Activated CD4-positive, alpha-beta T cell treated with anti-CD3 and anti-CD28 coated beads, Interleukin-2, amount 50 U/mL, for 16 hours (primary cell): ENCODE results near the gene OLFML2A.
"Not testable (repeated sequence)": the region's sequence is repeated elsewhere in the genome, so short reads cannot be mapped to it uniquely, and the experiment has no call there.

Experiments used
- DNase-seq: peaks from one replicate; pipeline ENCODE4 v3.0.0-alpha.2; 2020

OLFML2A gene

DNA sequence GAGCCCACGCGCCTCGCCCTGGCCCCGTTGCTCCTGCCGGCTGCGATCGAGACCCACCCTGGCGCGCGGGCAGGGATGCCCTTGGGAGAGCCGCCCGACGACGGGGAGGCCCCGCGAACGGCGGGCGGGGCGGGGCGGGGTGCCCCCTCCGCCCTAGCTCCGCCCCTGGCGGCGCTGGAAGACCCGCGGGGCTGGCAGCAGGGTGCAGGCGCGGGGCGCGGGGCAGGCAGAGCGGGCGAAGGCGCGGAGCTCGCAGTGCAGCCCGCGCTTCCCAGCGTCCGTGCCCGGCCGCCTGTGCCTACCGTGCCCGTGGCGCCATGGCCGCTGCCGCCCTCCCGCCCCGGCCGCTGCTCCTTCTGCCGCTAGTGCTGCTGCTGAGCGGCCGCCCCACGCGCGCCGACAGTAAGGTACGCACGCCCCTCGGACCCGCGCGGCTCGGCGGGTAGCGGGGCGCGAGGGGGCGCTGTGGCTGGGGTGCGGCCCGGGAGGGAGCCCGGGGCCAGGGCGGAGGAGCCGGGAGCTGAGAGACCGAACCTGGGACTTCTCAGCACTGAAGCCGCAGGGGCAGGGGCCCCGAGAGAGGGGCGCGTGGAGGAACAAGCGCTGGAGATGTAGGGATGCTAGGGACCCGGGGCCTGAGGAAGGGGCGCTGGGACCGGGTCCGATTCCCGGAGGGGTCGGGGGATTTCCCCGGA is at the start of gene OLFML2A:
OLFML2A (plus strand) TSS at position 180 of the 695 bp plus-strand sequence; CDS start at position 318, 138 bp downstream.
- DNase-seq = peak; percentile 14

DNA sequence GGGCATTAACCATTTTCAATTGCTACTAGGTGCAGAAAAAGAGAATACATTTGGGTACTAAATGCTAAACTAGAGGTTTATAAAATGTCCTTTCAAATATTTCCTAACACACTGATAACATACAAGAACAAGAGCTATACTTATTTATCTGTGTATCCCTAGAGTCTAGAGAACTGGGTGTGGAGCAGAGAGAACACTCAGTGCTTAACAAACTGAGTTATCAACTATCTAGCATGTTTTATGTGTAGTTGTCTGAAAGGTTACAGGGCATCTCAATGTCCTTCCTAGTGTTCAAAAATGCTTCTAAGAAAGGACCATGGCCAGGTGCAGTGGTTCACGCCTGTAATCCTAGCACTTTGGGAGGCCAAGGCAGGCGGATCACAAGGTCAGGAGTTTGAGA is 46.2 kb upstream of the OLFML2A start:
- no peak for DNase-seq

DNA sequence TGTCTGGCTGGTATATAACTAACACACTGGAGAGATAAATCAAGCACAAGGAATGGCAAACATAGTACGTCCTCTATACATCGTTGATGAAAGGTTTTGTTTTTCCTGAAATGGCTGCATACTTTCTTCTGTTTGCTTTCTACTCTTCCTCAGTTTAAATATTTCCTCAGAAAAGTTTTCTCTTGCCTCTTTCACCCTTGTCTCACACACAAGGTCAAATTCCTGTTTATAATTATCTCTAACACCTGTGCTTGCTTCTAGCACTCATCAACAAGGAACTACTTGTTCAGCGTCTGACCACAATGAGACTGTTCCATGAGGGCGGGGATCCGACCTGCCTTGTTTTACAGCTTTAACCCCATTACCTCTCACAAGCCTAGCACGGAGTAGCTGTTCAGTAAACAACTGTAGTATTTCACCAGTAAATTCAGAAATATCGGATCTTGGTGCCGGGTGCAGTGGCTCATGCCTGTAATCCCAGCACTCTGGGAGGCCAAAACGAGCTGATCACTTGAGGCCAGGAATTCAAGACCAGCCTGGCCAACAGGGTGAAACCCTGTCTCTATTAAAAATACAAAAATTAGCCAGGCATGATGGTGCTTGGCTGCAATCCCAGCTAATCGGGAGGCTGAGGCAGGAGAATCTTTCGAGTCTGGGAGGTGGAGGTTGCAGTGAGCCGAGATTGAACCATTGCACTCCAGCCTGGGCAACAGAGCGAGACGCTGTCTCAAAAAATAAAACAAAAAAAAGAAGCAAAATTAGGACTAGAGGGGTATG is 42.8 kb upstream of the OLFML2A start:
- no peak for DNase-seq

DNA sequence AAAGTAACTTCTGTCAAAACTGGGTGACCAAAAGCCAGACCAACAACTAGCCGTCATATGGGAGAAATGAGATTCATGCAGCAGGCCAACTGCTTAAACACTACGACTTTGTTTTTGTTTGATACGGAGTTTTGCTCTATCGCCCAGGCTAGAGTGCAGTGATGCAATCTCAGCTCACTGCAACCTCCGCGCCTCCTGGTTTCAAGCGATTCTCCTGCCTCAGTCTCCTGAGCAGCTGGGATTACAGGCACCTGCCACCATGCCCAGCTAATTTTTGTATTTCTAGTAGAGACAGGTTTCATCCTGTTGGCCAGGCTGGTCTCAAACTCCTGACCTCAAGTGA is 42.2 kb upstream of the OLFML2A start:
- DNase-seq = not testable (repeated sequence)

DNA sequence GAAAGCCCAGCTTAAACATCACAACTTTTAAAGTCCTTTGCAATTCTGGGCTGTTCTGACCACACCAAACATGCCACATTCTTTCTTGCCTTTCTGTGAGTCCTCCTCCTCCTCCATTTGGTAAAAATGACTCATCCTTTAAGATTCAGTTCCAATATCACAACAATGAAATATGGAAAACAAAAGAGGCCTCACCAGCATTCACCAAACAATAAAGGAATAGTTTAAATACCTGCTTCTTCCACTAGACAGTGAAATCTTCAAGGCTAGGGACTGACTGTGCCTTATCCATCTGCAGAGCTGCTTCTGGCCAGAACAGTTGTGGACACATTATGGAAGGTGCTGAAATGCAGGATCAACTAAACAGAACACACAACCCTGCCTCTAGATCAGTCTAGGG is 41.8 kb upstream of the OLFML2A start:
- peak; percentile 46 for DNase-seq

DNA sequence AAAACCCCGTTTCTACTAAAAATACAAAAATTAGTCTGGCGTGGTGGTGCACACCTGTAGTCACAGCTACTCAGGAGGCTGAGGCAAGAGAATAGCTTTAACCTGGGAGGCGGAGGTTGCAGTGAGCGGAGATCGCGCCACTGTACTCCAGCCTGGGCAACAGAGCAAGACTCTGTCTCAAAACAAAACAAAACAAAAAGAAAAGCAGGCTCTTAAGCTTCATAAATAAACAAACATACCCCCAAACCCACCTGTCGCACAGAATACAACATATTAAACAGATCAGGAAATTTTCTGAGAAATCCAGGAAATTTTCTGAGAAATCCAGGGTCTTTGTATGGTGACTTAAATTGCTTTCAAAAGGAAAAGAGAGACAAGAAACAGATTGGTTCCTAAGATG is 38.9 kb upstream of the OLFML2A start:
- not testable (repeated sequence) for DNase-seq

DNA sequence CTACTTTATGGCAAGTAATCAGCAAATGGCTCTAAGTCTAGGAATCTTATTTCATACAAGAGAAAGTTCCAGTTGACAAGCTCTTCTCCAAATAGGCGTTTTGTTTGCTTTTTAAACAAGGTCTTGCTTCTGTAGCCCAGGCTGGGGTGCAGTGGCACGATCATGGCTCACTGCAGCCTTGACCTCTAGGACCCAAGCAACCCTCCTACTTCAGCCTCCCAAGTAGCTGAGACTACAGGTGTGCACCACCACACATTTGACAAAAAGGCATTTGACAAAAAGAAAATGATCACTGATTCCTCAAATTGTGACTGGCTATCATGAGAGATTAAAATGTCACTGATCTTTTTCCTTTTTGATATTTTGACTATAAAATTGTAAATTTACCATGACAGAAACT is 37.6 kb upstream of the OLFML2A start:
- no peak for DNase-seq

DNA sequence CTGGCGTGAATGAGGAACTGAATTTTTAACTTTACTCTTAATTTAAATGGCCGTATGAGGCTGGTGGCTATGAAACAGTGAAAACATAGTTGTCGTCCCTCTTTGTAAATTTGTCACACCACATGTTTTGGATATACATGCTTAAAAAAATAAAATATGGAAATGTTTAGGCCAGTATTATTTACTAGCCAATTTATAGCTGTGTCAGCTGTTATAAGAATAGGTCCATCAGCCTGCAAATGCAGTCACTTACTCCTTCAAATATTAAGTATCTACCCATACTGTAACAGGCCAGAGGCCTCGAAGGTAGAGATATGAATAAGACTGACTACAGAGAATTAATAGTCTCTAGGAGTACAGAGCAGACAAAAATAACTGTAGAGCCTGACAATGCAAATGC is 35.8 kb upstream of the OLFML2A start:
- DNase-seq = no peak

DNA sequence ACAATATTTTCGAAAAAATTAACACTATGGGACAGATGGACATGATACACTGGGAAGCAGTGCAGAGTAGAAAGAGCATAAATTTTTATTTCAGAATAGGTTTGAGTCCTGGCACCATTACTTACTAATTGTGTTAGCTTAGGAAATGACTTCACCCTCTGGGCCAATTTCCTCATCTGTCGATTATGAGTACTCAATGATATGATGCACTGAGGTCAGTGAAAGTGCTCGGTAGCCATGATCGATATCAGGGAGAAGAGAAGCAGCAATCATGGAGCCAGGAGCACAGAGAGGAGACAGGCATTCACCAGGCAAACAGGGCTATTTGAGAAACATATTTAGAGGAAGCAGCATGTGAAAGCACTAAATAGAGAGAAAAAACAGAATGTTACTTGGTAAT is 35.3 kb upstream of the OLFML2A start:
- DNase-seq = no peak

DNA sequence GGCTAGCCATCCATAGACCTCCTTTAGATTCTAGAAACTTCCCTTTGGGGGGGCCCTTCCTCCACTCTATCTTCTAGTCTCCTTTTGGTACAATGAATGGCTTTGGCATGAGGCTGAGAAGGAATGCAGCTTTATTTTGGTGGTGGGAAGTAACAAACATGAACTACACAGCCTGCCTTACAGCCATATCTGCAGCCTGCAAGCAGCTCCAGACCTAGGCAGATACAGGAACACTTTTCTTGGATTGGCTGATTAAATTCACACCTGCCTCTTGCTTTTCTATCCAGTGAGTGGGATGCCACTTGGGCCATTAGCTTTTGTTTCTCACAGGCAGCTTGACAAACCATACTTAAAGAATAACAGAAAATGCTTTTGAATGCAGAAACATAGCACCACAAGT is 34.0 kb upstream of the OLFML2A start:
- DNase-seq = no peak

DNA sequence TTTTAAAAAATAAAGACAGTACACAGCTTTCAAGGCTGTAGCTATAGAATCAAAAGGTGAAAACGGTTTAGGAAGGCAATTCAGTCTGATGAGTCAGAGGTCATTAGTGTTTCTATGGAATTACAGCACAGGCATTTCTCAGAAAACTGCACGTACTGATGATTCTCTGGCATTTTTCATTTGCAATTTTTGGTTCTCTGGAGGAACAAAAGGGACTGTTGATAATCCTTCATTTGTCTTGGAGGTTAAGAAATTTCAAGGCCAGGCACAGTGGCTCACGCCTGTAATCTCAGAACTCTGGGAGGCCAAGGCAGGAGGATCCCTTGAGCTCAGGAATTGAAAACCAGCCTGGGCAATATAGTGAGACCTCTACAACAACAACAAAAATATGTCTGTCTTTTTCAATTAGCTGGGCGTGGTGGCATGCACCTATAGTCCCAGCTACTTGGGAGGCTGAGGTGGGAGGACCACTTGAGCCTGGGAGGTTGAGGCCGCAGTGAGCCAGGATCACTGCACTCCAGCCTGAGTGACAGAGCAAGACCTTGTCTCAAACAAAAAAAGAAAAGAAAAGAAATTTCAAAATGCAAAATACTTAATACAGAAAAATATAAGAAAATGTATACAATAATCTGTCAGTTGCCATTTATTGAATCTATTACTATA is 33.1 kb upstream of the OLFML2A start:
- DNase-seq = no peak

DNA sequence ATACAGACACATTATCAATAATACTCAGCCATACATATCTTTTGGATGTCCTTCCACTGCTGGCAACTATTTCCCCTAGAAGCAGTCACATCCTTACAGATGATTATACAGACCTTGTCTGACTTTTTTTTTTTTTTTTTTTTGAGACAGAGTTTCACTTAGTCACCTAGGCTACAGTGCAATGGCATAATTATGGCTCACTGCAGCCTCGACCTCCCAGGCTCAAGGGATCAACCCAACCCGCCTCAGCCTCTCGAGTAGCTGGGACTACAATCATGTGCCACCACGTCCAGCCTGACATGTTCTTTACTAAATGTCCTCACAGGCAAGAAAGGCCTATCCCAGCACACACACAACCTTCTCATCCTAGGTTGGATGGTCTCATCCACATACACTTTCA is 29.9 kb upstream of the OLFML2A start:
- no peak for DNase-seq

DNA sequence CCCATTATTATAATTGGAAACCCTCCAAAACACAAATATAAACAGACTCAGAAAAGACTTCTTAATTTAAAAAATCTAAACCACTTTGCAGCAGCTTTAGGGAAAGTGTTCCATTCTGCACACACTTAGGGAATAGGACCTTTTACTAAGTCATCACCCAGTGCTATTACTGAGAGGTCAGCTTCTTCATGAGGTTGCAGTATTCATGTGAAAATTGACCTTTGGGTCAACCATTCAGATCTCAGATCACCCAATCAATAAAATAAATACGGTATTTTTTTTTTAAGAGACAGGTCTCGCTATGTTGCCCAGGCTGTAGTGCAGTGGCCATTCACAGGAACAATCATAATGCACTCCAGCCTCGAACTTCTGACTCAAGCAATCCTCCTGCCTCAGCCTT is 27.6 kb upstream of the OLFML2A start:
- DNase-seq = no peak

DNA sequence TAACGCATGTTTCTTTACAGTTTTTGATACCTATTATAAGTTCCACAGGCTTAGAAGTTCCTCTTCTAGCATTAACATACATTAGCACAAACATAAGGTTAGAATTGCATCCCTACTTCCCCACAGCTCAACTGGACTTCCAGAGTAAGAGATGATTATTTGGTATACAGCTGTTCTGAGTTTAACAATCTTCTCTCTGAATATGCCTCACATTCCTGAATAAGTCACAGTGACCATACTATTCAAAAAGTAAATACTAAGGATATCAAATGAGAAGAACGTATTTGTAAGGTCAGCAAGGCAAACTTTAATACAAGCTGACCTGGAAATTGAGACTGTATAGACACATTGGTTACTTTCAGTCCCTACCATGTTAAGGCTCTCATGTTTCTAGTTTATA is 27.2 kb upstream of the OLFML2A start:
- DNase-seq = no peak

DNA sequence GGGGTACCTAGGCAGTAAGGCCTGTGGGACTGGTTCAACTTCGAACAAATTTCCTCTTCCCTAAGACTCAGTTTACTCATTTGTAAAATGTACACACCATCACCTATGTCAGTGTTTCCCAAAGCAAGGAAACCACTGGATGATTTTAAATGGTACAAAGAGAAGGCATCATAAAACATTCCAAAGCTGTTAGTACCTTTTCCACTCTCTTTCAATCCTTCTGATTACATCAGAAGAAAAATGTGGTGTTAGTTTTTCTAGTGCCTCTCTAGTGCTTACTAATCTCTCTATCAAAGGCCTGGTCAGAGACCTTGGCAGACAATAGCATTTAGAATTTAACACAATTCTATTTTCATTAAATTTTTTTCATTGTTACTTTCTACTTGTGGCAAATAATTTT is 24.0 kb upstream of the OLFML2A start:
- no peak for DNase-seq

DNA sequence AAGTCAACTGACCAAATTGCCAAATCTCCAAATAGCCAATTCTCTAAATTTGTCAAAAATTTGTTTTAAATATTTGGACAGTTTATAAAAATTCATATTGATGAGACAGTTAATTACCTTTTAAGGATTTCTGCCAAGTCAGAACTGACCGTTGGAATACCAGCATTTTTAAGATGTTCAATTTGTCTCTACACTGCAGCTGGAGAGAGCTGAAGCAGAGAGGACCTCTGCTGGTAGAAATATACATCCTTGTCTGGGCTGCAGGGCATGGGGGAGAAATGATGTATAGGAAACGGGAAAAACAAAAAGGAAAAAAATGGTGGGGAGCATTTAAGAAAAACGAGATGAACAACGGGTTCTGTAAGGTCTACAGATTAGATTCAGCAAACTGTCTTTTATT is 22.6 kb upstream of the OLFML2A start:
- DNase-seq = no peak

DNA sequence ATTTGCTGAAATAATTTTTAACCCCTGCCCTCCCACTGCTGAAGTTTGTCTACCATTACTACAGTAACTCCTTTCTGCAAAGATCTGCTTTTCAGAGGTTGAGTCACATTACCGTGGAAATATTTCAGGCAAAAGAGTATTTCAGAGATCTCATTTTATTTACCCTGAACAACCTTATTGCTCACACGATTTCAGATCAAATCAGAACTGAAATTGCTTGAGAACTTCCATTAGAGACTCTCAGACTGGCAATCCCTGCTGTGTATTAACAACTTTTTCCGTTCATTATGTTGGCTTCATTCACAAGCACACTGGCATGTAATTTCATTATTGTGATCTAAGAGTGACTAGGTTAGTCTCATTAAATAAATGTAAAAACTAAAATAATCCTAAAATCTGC is 21.9 kb upstream of the OLFML2A start:
- DNase-seq = no peak

DNA sequence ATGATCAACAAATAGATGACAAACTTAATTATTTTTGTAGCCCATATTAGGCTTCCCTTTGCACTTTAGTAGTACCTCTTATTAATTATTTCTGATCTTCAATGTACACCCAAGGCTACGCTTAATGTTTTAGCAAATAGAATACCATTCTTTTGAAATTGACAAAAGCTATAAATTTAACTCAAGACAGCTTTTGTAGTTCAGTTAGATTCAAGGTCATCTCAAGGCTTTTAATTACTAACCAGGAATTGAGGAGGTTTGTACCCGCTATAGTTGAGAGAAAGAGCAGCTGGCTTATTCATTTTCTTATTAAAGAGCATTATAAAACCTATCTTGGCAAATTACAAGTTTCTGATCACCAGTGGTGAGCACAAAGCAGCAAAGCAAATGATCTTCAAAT is 20.9 kb upstream of the OLFML2A start:
- no peak for DNase-seq

DNA sequence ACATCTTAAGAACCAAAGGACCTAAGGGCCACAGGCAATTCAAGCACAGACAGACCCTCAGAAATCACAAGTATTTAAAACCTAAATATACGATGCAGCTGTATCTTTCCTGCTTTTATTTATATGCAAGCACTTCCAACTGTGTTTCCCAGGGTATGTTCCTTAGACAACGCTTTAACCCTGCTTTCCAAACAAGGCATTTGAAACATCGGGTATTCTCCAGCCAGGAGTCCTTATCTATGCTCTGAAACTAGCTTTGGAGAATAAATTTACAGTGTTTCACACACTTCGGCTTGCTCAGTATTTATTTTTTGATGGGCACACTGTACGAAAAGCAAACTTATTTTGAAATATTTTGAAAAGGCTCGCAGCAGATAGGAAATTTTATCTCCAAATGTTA is 19.3 kb upstream of the OLFML2A start:
- no peak for DNase-seq

DNA sequence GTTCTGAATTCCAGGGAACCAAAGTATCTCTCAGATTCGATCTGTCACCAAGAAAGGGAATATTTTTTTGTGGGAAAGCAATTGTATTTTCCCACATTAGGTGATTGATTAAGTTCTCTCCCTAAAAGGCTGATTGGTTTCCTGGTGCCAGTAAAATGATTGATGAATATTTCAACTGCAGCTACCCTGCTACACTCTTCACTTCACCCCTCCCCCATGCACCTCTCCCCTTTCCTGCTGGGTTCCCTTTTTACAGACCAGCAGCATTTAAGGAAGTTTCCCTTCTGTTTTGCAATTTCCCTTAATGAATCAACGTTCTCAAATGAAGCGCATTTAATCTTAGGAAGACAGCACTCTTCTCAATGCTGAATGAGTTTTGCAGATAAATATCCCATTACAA is 18.9 kb upstream of the OLFML2A start:
- no peak for DNase-seq

DNA sequence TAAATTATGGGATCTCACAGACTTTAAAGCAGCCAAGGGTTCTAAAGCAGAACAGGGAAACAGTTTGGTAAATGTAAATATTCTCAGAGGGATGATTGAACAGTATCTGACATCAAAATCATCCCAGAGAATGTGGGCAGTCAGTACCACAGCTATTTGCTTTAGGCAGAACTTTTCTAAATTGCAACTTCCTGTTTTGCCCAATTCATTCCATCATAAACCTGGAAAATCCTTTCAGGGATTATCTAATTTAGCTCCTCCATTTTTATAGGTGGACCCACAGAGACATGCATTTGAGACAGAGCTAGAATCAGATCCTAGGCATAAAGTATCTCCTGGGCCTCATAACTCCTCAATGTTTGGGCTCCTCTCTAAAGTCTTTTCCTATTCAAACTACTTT is 18.2 kb upstream of the OLFML2A start:
- no peak for DNase-seq

DNA sequence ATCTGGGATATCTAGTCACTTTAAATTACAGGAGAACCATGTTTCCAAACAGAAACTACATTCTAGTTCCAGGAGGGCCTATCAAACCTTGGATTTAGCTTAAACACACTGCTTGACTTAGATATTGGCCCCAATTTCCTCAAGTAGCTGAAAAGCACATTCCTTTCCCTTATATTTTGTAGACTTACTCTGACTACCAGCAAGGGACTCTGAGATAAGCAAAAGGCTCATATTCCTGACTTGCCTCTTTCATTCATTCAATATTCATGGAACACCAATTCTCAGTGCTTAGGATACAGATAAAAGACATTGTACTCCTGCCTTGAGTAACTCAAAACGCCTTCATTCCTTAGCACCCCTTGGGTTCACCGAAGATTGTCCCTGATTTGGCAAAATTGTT is 17.6 kb upstream of the OLFML2A start:
- no peak for DNase-seq

DNA sequence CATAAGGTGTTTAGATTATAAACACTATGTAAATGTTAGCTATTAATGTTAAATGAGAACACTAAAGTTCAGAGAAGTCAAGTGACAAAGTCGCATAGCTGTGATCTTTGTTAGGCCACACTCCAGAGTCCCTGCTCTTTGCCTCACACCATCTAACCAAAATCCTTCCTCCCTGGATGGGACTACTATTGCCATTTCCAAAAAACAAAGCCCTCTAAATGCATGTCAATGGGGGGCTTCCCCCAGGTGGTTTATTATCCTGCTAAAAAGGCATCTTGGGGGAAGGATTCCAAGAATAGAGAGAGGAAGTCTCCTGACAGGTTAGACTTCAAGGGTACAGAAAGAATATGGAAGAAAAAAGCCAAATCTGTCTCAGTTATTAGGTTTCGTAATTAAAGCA is 16.2 kb upstream of the OLFML2A start:
- DNase-seq = no peak

DNA sequence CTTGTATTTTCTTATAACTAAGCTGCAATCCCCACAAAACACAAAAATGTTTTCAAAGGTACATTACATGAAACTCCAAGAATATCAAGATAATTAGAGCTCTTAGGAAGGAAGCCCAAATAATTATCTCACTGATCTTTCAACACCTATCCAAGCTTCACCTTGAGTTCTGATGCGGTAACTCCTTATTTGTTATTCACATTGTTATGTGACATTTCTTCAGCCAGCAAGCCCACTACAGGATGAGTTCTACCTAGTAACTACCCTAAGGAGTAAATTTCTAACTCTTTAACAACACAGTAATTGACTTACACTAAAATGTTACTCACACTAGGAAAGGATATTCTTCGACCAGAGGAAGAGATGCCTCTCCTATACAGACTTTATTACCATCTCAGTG is 15.7 kb upstream of the OLFML2A start:
- DNase-seq = no peak
